Measurements from ENCODE around the gene FOXS1. TPM values are rescaled to one million over a fixed set of nuclear protein-coding genes. Genes with fewer than 3 reads are reported as not detected.

Gene FOXS1
- polyA plus RNA-seq, 3 donors = not detected

GRCh38 chr20:31824554-31825313 is 20.7 kb downstream of the FOXS1 start:
- intact Hi-C loops (cut with micrococcal nuclease) = loop anchor here in 1 of 2 donors (5.0 to 10.0 kb wide), 3 partner anchors 128 to 268 kb away; partner anchors contain the start of gene PDRG1
- no peak for DNase-seq
- no peaks in the 10 kb centered on the region for H3K36me3 ChIP-seq (replicated peaks in 1 of 2; ENCODE audit: control insufficient read depth in 1 of 2, insufficient read depth in 2 of 2, low read length in 2 of 2)
- H3K27me3 ChIP-seq (ENCODE audit: control insufficient read depth in 2 of 2, insufficient read depth in 2 of 2, low read length in 2 of 2) = peaks cover 0 to 6% of the 10 kb centered on the region in 2 donors
- H3K4me1 Mint-ChIP-seq = peaks cover 4% of the 10 kb centered on the region
- WGBS (ENCODE audit: insufficient coverage) = 88% methylated on average over 14 of the region's 14 CpGs
- peaks cover 3 to 9% of the 10 kb centered on the region in 2 donors for H3K4me1 ChIP-seq (ENCODE audit: control insufficient read depth in 1 of 2, insufficient read depth in 2 of 2, low read length in 2 of 2)
- no peak for TF ChIP-seq CTCF (IDR thresholded peaks at IDR 0.05)
- no peaks in the 10 kb centered on the region for H3K79me2 ChIP-seq (ENCODE audit: insufficient read depth, low read length)
- peaks cover 0 to 2% (median 0%) of the 10 kb centered on the region in 7 donors for H3K9me3 Mint-ChIP-seq
- H3K4me3 ChIP-seq (replicated peaks in 1 of 3; ENCODE audit: low read depth in 2 of 3, low read length in 3 of 3) = no peak overlapping the region
- no peak overlapping the region for H3K4me3 Mint-ChIP-seq
- H3K9me3 ChIP-seq (replicated peaks in 1 of 2; ENCODE audit: control insufficient read depth in 1 of 2, insufficient read depth in 1 of 2, low read length in 2 of 2) = no peaks in the 10 kb centered on the region
- no peak overlapping the region for H3K27ac ChIP-seq (ENCODE audit: low read depth in 1 of 2, low read length in 2 of 2)
- peaks cover 0 to 8% (median 8%) of the 10 kb centered on the region in 3 donors for H3K27me3 Mint-ChIP-seq (ENCODE audit: low read depth in 3 of 3)
- no peaks in the 10 kb centered on the region for H3K36me3 Mint-ChIP-seq
- H4K20me1 ChIP-seq (ENCODE audit: insufficient read depth, low read length) = no peaks in the 10 kb centered on the region
- H3K27ac Mint-ChIP-seq = no peak overlapping the region
- no peak overlapping the region for H3K4me2 ChIP-seq (replicated peaks; ENCODE audit: extremely low read depth, low read length, poor library complexity, severe bottlenecking)
- H2AFZ ChIP-seq (ENCODE audit: insufficient read depth, low read depth, low read length, poor library complexity, severe bottlenecking) = no peak overlapping the region
- no peak overlapping the region for H3K9ac ChIP-seq (ENCODE audit: insufficient read depth, low read length, poor library complexity, severe bottlenecking)

- intact Hi-C loops (cut with micrococcal nuclease) = loop anchor here in 1 of 2 donors (5.0 to 10.0 kb wide), 2 partner anchors 128 to 211 kb away; partner anchors contain the start of gene PDRG1
- Mint-ChIP-seq H3K27ac (no peak overlapping the region), H3K4me3 (no peak overlapping the region), H3K27me3 (ENCODE audit: low read depth in 3 of 3) (peaks cover 2 to 8% (median 8%) of the 10 kb centered on the region in 3 donors), H3K4me1 (peaks cover 4% of the 10 kb centered on the region), H3K9me3 (peaks cover 0 to 2% (median 0%) of the 10 kb centered on the region in 7 donors), H3K36me3 (no peaks in the 10 kb centered on the region)
- H3K9ac ChIP-seq (ENCODE audit: insufficient read depth, low read length, poor library complexity, severe bottlenecking) = no peak overlapping the region
- H3K4me3 ChIP-seq (replicated peaks in 1 of 3; ENCODE audit: low read depth in 2 of 3, low read length in 3 of 3) = no peak overlapping the region
- H3K4me1 ChIP-seq (ENCODE audit: control insufficient read depth in 1 of 2, insufficient read depth in 2 of 2, low read length in 2 of 2) = peaks cover 3 to 9% of the 10 kb centered on the region in 2 donors
- H3K27ac ChIP-seq (ENCODE audit: low read depth in 1 of 2, low read length in 2 of 2) = no peak overlapping the region
- H3K79me2 ChIP-seq (ENCODE audit: insufficient read depth, low read length) = no peaks in the 10 kb centered on the region
- no peak overlapping the region for H3K4me2 ChIP-seq (replicated peaks; ENCODE audit: extremely low read depth, low read length, poor library complexity, severe bottlenecking)
- H3K9me3 ChIP-seq (replicated peaks in 1 of 2; ENCODE audit: control insufficient read depth in 1 of 2, insufficient read depth in 1 of 2, low read length in 2 of 2) = no peaks in the 10 kb centered on the region
- H4K20me1 ChIP-seq (ENCODE audit: insufficient read depth, low read length) = no peaks in the 10 kb centered on the region
- no CpG with 5 or more reads among the region's 4 CpGs for WGBS (ENCODE audit: insufficient coverage)
- no peak overlapping the region for H2AFZ ChIP-seq (ENCODE audit: insufficient read depth, low read depth, low read length, poor library complexity, severe bottlenecking)
- no peak for DNase-seq
- no peak for TF ChIP-seq CTCF (IDR thresholded peaks at IDR 0.05)
- H3K27me3 ChIP-seq (ENCODE audit: control insufficient read depth in 2 of 2, insufficient read depth in 2 of 2, low read length in 2 of 2) = peaks cover 0 to 6% of the 10 kb centered on the region in 2 donors
- H3K36me3 ChIP-seq (replicated peaks in 1 of 2; ENCODE audit: control insufficient read depth in 1 of 2, insufficient read depth in 2 of 2, low read length in 2 of 2) = no peaks in the 10 kb centered on the region
Observed at GRCh38 chr20:31824125-31824485, 21.3 kb downstream of the FOXS1 start.

Measured in CD14-positive monocyte (primary cell).